Endothelial cell of hepatic sinusoid (primary cell): ENCODE data around the gene SLC9C2.
"Not testable (repeated sequence)": the region's sequence is repeated elsewhere in the genome, so short reads cannot be mapped to it uniquely, and the experiment has no call there.

ENCODE experiments used
- in situ Hi-C: cut with HindIII; loops from 2 replicates; pipeline ENCODE4 v1.10.0; 2017; ENCODE audit warnings: low sequenced_read_pairs

SLC9C2 gene

GRCh38 chr1:173530795-173531693 lies 71.8 kb downstream of the SLC9C2 start:
- in situ Hi-C loops: no loop called here

DNA sequence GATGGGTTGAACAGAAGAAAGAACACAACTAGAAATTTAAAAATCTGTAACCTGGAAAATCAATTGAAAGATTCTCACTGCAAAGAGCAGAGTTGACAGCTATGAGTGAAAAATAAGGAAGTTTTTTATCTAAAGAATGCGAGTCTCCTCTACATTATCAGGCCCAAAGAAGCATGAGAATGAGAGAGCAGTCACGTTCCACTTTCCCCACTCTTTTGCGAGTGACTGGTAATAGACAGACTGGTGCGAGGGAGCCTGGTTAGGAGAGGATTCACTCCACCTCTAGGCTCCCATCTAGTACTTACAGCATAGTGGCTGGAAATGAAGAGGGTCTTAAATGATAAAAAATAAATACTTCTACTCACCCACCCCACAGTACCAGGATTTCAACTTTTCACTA lies 73.8 kb downstream of the SLC9C2 start:
- in situ Hi-C loops: no loop called here

GRCh38 chr1:173527151-173527826 lies 75.6 kb downstream of the SLC9C2 start:
- in situ Hi-C loops: no loop called here

DNA sequence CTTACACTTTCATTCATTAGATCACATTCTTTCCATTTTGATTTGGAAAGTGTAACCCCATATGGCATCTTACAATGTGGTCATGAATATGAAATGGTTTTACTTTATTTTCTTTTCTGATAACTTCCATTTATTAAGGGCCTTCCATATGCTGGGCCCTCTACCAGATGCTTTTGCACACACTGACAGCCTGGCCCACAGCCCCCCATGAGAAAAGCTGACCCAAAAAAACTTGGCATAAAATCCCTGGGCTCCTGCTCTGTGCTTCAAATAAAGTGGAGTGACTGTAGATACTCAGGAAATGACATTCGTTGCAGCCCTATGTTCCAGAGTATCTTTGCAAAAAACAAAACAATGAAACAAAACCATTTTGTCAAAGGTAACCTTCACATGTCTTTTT lies 76.9 kb downstream of the SLC9C2 start:
- in situ Hi-C loops: no loop called here

DNA sequence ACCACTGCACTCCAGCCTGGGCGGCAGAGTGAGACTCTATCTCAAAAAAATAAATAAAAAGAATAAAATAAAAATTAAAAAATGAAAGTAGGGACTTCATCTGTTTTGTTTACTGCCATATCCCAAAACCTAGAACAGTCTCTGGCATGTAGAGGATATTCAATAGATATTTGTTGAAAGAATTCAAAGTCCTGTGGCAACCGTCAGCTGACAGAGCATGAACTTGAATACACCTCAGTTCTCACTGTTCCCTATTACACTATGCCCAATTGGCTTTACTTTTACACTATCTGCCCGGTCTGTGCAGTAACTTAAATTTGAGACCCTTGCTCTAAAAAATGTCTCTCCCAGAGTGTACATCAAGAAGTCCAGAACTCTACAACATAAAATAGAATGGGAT lies 79.5 kb downstream of the SLC9C2 start:
- in situ Hi-C loops: no loop called here

- in situ Hi-C loops: no loop called here
Measured at GRCh38 chr1:173520799-173521198, 82.1 kb downstream of the SLC9C2 start.

GRCh38 chr1:173514503-173514902 lies 88.4 kb downstream of the SLC9C2 start:
- in situ Hi-C loops: not testable (repeated sequence)

DNA sequence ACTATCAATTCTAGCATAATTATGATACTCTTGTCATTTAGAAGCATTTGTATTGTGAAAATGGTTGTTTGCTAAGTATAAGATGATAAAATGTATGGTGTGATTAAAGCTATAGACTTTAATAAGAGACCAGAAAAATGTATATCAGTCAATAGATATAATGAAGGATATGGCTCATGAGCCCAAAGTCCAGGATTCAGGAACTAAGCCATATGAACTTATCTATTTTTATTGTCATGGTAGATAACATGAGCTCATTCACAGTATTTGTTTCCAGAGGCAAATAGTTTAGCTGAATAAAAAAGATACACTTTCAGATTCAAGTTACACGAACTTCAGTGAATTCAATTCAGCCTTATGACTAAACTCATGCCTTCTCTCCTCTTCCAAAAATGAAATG lies 93.1 kb downstream of the SLC9C2 start:
- in situ Hi-C loops: no loop called here

DNA sequence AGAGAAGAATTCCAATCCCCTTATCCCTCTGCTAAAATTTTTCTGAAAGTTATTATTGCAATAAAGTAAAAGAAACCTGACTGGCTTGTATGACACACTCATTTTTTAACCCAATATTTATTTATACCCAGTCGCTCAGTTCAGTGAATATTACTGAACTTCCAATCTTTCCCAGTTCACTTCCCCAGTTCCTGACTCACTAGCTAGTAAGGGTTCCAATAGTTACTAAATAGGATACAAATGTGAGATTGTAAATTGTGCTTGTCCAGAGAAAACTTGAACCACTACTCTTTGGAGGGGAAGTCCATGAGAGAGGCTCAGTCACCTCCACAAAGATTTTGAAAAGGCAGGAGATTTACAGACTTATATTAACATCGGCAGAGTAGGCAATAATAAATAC lies 94.3 kb downstream of the SLC9C2 start:
- in situ Hi-C loops: no loop called here

DNA sequence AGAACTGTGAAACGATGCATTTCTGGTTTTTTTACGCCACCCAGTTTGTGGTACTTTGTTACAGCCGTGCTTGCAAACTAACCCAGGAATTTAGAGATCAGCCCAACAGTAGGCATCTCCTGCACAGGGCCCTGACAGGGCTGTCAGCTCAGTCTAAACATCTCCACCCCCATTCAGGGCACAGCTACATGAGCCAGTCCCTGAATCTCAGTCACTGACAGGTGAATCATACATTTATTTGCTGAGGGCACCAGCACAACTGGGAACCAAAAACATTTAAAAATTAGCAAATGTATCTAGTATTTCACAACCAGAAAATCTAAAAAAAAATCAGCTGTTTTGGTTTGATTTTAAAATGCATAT lies 95.0 kb downstream of the SLC9C2 start:
- in situ Hi-C loops: no loop called here

DNA sequence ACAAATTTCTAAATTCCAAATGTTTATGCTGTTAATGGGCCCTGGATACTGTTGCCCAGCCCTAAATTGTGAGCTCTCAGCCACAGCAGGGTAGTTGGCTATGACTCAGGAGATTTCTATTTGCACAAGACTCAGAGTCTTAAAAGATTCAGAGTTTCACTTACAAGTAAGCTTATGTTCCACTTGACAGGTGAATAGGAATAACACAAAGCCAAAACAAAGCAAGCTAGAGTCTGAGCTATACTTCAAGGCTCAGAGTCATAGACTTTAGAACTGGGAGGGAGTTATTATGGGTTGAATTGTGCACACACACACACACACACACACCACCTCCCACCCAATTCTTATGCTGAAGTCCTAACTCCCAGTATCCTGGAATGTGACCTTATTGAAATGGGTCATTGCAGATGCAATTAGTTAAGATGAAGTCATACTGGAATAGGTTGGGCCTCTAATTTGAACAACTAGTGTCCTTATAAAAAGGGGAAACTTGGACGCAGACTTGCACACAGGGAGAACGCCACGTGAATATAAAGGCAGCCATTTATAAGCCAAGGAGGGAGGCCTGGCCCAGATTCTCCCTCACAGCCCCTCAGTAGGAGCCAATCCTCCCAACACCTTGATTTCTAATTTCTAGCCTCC lies 95.5 kb downstream of the SLC9C2 start:
- in situ Hi-C loops: no loop called here

DNA sequence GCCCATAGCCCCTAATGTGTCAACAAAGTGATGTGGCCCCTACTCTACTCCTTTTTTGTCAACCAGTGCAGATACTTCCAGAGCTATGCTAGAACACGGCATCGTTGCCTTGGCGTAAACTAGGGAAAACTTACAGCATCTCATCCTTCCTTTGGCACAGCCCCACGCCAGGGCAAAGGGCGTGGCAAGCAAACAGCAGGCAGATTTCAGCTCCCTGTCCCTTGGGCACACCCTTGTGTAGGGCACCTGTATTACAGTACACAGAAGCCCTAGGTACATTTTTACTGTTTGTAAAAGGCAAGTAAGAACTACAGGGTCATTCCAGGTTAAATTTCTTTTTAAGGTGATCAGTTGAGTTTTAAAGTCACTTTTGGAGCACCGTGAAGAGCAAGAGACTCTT lies 96.4 kb downstream of the SLC9C2 start:
- in situ Hi-C loops: no loop called here

GRCh38 chr1:173505391-173505790 lies 97.5 kb downstream of the SLC9C2 start:
- in situ Hi-C loops: no loop called here

- in situ Hi-C loops: no loop called here
Measured at GRCh38 chr1:173504268-173504667, 98.6 kb downstream of the SLC9C2 start.

GRCh38 chr1:173503391-173503790 lies 99.5 kb downstream of the SLC9C2 start:
- in situ Hi-C loops: no loop called here

GRCh38 chr1:173502104-173502503 lies 100.8 kb downstream of the SLC9C2 start:
- in situ Hi-C loops: no loop called here

GRCh38 chr1:173499729-173500128 lies 103.1 kb downstream of the SLC9C2 start:
- in situ Hi-C loops: no loop called here

GRCh38 chr1:173496757-173497320 lies 106.0 kb downstream of the SLC9C2 start:
- in situ Hi-C loops: no loop called here

DNA sequence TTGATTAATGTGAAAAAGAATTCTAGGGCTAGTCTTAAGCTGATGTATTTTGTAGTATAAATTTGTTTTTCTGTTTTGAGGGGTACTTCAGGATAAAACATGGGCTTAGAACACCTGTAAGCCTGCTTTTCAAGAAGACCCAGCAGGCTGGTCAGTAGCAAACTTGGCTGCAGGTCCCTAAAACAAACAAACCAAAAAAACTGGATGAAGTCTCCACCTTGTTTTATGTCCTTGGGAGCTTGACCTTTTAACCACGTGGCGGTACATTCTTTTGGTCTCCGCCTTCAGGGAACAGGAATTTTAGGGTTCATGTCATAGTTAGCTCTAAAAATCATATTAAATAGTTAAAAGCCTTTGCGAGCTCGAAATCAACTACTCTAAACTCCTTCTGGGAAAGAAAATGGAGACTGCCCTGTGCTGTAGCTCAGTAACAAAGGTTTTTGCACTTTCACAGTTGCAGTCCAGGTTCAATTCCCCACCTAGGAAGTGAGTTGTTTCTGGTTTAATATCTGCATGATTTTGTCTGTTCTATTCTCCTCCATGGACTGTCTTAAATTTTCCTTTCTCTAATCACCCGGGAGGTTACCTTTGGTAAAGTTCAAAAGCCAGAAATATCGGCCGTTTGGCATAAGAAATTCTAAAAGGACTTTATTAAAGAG lies 107.1 kb downstream of the SLC9C2 start:
- in situ Hi-C loops: no loop called here

GRCh38 chr1:173493125-173493524 lies 109.7 kb downstream of the SLC9C2 start:
- in situ Hi-C loops: not testable (repeated sequence)

DNA sequence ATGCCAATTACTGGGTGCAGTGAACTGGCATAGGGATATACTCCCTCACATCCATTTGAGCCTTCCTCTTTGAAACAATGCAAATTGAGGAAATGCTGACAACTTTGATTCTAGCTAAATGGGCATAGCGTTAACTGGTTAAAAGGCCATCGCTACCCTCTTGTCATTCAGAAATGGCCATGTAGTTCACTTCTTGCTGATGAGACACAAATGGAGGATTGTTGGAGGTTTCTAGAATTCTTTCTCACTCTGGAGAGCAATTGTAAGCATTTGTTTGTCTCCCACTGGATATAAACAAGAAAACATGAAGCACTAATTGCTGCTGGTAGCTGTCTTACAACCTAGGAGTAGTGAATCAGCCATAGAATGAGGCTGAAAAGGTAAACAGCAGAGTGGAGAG lies 111.4 kb downstream of the SLC9C2 start:
- in situ Hi-C loops: no loop called here
